Measurements from ENCODE around the gene KIR3DL3.

- TF ChIP-seq CTCF (conservative IDR thresholded peaks at IDR 0.05; ENCODE audit: low read depth, low read length) (no peak), EZH2 (IDR thresholded peaks at IDR 0.05; ENCODE audit: borderline replicate concordance, low read depth, low read length, poor library complexity, severe bottlenecking) (no peak)
Measured at GRCh38 chr19:54682306-54682856, 41.9 kb upstream of the KIR3DL3 start.

Measured in A673 (cell line).